ENCODE results near the gene ITPR2.

ITPR2 gene

GRCh38 chr12:26383041-26383440 is 450.0 kb downstream of the ITPR2 start:
- Histone ChIP-seq H3K9me3 (no peaks in the 10 kb centered on the region), H3K4me3 (no peak overlapping the region)

GRCh38 chr12:26380897-26381296 is 452.1 kb downstream of the ITPR2 start:
- H3K9me3 ChIP-seq: no peaks in the 10 kb centered on the region
- H3K4me1 ChIP-seq: no peaks in the 10 kb centered on the region
- no peak overlapping the region for H3K4me3 ChIP-seq
- TF ChIP-seq CTCF (IDR thresholded peaks at IDR 0.05): no peak
- peaks cover 0 to 11% (median 0%) of the 10 kb centered on the region in 3 donors for H3K36me3 ChIP-seq
- H3K27ac ChIP-seq: no peak overlapping the region
- intact Hi-C loops (cut with DNase I; ENCODE audit: low total_unique reads): no loop called here
- DNase-seq: no peak
- H3K27me3 ChIP-seq: no peaks in the 10 kb centered on the region

More at GRCh38 chr12:26383041-26383440, 450.0 kb downstream of the ITPR2 start:
- Histone ChIP-seq H3K27me3 (no peaks in the 10 kb centered on the region), H3K4me1 (no peaks in the 10 kb centered on the region), H3K27ac (no peak overlapping the region), H3K36me3 (peaks cover 0 to 11% (median 6%) of the 10 kb centered on the region in 3 donors)
- no peak for TF ChIP-seq CTCF (IDR thresholded peaks at IDR 0.05)
- no peak for DNase-seq
- intact Hi-C loops (cut with DNase I; ENCODE audit: low total_unique reads): no loop called here

GRCh38 chr12:26379777-26380467 is 453.1 kb downstream of the ITPR2 start:
- intact Hi-C loops (cut with DNase I; ENCODE audit: low total_unique reads): no loop called here
- Histone ChIP-seq H3K4me1 (no peaks in the 10 kb centered on the region), H3K4me3 (no peak overlapping the region), H3K27ac (no peak overlapping the region), H3K9me3 (no peaks in the 10 kb centered on the region), H3K27me3 (no peaks in the 10 kb centered on the region), H3K36me3 (peaks cover 0 to 6% (median 0%) of the 10 kb centered on the region in 3 donors)
- TF ChIP-seq CTCF (IDR thresholded peaks at IDR 0.05): no peak
- DNase-seq: no peak

GRCh38 chr12:26378711-26379110 is 454.3 kb downstream of the ITPR2 start:
- Histone ChIP-seq H3K27me3 (no peaks in the 10 kb centered on the region), H3K4me1 (peaks cover 0 to 5% (median 0%) of the 10 kb centered on the region in 4 donors), H3K9me3 (no peaks in the 10 kb centered on the region), H3K27ac (no peak overlapping the region), H3K4me3 (no peak overlapping the region), H3K36me3 (no peaks in the 10 kb centered on the region)
- TF ChIP-seq CTCF (IDR thresholded peaks at IDR 0.05): no peak
- intact Hi-C loops (cut with DNase I; ENCODE audit: low total_unique reads): no loop called here
- DNase-seq: peak in 1 of 2 donors; percentile 30

- peaks cover 0 to 8% (median 0%) of the 10 kb centered on the region in 4 donors for H3K4me1 ChIP-seq
- intact Hi-C loops (cut with DNase I; ENCODE audit: low total_unique reads): no loop called here
- no peaks in the 10 kb centered on the region for H3K36me3 ChIP-seq
- no peaks in the 10 kb centered on the region for H3K27me3 ChIP-seq
- TF ChIP-seq CTCF (IDR thresholded peaks at IDR 0.05): no peak
- no peak overlapping the region for H3K27ac ChIP-seq
- H3K4me3 ChIP-seq: no peak overlapping the region
- H3K9me3 ChIP-seq: no peaks in the 10 kb centered on the region
- DNase-seq: no peak
Measured at GRCh38 chr12:26374934-26375680, 457.9 kb downstream of the ITPR2 start.

All from tibial artery (tissue), 4 donors.